Vagina (tissue), 2 donors: ENCODE measurements around the gene F7. TPM values are rescaled to one million over a fixed set of nuclear protein-coding genes. Genes with fewer than 3 reads are reported as not detected.
"Not testable (repeated sequence)": the region's sequence is repeated elsewhere in the genome, so short reads cannot be mapped to it uniquely, and the experiment has no call there.

Source experiments
- DNase-seq, 2 donors: peaks; one replicate each; pipeline ENCODE4 v3.0.0-alpha.2; 2017; ENCODE audit errors: extremely low spot score in 2 of 2
- H3K27ac ChIP-seq: fragments of 200-600 bp; sonication (generic); one replicate; pipeline ENCODE4 v1.5.1; 2019
- H3K27me3 ChIP-seq: fragments of 200-600 bp; sonication (generic); one replicate; pipeline ENCODE4 v1.5.1; 2019
- H3K36me3 ChIP-seq, 2 donors: fragments of 200-600 bp; sonication (generic); one replicate each; pipeline ENCODE4 v1.5.1; 2017 to 2019
- H3K4me1 ChIP-seq: fragments of 200-600 bp; sonication (generic); one replicate; pipeline ENCODE4 v1.5.1; 2019
- H3K4me3 ChIP-seq, 2 donors: fragments of 200-600 bp; sonication (generic); 1 replicate in 1 of 2; 2 replicates in 1 of 2; pipeline ENCODE4 v1.5.1; 2016 to 2019
- H3K9me3 ChIP-seq: fragments of 200-600 bp; sonication (generic); one replicate; pipeline ENCODE4 v1.5.1; 2019
- POLR2A ChIP-seq, 2 donors: fragments of 450-650 bp; IDR thresholded peaks; one replicate each; pipeline ENCODE4 v1.6.1; 2017; ENCODE audit warnings: antibody characterized with exemption in 2 of 2, mild to moderate bottlenecking in 2 of 2, moderate library complexity in 2 of 2
- POLR2AphosphoS5 ChIP-seq, 2 donors: sonication (generic); formaldehyde crosslinking; IDR thresholded peaks; one replicate each; pipeline ENCODE4 v1.9.0; 2017; ENCODE audit warnings: antibody characterized with exemption in 2 of 2, mild to moderate bottlenecking in 2 of 2, low read depth in 1 of 2; ENCODE audit not compliant: insufficient read depth in 1 of 2
- intact Hi-C: fragments of 100-400 bp; cut with DNase I; formaldehyde crosslinking; loops from one replicate; pipeline ENCODE4 v1.15.1; 2023
- total RNA-seq: library from RNA; depleted of rRNA; stranded (reverse); fragments of >200 nt; gene quantifications from one replicate; pipeline ENCODE4 v1.2.3, GENCODE V29; 2016
- TF ChIP-seq, protein P1 (sequence below), 3 experiments: fragments of 450-650 bp in 2 of 3; fragments of 200-600 bp in 1 of 3; sonication (generic) in 1 of 3; IDR thresholded peaks; one replicate each; pipeline ENCODE4 v1.5.1; 2017 to 2019; ENCODE audit warnings: antibody characterized with exemption in 3 of 3, mild to moderate bottlenecking in 2 of 3, moderate library complexity in 2 of 3

F7 gene
- total RNA-seq, 1 donor from 2014 or later, result not detected

GRCh38 chr13:113077566-113077952 lies 28.0 kb upstream of the F7 start:
- Histone ChIP-seq H3K36me3 (peaks cover 0 to 5% of the 10 kb centered on the region in 2 donors), H3K27me3 (no peaks in the 10 kb centered on the region), H3K27ac (no peak overlapping the region), H3K9me3 (no peaks in the 10 kb centered on the region), H3K4me3 (no peak overlapping the region), H3K4me1 (no peaks in the 10 kb centered on the region)
- intact Hi-C loops, result no loop called here
- TF ChIP-seq, protein P1, sequence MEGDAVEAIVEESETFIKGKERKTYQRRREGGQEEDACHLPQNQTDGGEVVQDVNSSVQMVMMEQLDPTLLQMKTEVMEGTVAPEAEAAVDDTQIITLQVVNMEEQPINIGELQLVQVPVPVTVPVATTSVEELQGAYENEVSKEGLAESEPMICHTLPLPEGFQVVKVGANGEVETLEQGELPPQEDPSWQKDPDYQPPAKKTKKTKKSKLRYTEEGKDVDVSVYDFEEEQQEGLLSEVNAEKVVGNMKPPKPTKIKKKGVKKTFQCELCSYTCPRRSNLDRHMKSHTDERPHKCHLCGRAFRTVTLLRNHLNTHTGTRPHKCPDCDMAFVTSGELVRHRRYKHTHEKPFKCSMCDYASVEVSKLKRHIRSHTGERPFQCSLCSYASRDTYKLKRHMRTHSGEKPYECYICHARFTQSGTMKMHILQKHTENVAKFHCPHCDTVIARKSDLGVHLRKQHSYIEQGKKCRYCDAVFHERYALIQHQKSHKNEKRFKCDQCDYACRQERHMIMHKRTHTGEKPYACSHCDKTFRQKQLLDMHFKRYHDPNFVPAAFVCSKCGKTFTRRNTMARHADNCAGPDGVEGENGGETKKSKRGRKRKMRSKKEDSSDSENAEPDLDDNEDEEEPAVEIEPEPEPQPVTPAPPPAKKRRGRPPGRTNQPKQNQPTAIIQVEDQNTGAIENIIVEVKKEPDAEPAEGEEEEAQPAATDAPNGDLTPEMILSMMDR (IDR thresholded peaks at IDR 0.05), result no peak
- TF ChIP-seq POLR2AphosphoS5 (IDR thresholded peaks at IDR 0.05; ENCODE audit: insufficient read depth in 1 of 2, low read depth in 1 of 2) (no peak), POLR2A (IDR thresholded peaks at IDR 0.05) (no peak)
- no peak for DNase-seq

GRCh38 chr13:113077953-113078901 lies 27.4 kb upstream of the F7 start:
- no peaks in the 10 kb centered on the region for H3K4me1 ChIP-seq
- no peak overlapping the region for H3K4me3 ChIP-seq
- H3K27me3 ChIP-seq, result no peaks in the 10 kb centered on the region
- peaks cover 0 to 5% of the 10 kb centered on the region in 2 donors for H3K36me3 ChIP-seq
- H3K27ac ChIP-seq, result no peak overlapping the region
- DNase-seq, result no peak
- intact Hi-C loops, result no loop called here
- no peaks in the 10 kb centered on the region for H3K9me3 ChIP-seq
- no peak for TF ChIP-seq POLR2A (IDR thresholded peaks at IDR 0.05)
- no peak for TF ChIP-seq POLR2AphosphoS5 (IDR thresholded peaks at IDR 0.05; ENCODE audit: insufficient read depth in 1 of 2, low read depth in 1 of 2)
- TF ChIP-seq, protein P1 (IDR thresholded peaks at IDR 0.05), result no peak

DNA sequence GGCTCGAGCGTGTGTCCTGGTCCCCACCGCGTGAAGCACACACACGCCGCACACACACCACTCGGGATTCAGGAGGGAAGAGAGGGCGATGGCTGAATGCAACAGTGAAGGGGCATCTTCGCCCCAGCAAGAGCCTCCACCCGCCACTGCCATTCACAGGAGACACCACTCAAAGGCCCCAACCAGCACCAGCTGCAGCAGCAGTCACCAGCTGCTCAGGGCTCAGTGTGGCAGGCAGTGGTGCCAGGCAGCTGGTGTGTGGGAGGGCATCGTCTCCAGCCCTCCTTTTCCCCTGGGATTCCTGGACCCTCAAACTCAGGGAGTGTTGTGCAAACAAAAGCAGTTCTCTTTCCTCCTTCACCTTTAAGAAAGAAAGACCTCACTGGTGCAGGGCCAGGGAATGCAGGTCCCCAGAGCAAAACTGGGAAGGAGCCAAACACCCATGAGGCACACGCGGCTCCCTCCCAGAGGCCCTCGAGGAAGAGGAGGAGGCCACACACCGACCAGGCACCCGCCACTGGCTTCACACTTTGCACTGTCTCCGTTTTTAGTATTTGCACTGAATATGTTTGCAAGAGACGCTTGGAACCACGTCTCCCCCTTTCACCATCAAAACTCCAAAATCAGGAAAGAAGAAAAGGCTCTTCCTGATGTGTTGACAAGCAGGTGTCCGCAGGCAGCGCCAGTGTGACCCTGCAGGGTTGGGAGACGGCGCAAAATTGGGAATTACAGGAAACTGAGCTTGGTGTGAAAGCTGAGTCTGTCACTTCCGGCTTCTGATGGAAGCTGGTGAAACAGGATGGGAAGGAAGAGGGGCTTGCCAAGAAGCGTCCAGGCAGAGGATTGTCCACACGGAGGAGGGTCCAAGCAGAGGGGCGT lies 26.4 kb upstream of the F7 start:
- no peak for DNase-seq
- TF ChIP-seq POLR2AphosphoS5 (IDR thresholded peaks at IDR 0.05; ENCODE audit: insufficient read depth in 1 of 2, low read depth in 1 of 2) (no peak), POLR2A (IDR thresholded peaks at IDR 0.05) (no peak)
- TF ChIP-seq, protein P1 (IDR thresholded peaks at IDR 0.05), result no peak
- no peak overlapping the region for H3K27ac ChIP-seq
- no peak overlapping the region for H3K4me3 ChIP-seq
- H3K27me3 ChIP-seq, result no peaks in the 10 kb centered on the region
- H3K36me3 ChIP-seq, result peaks cover 0 to 5% of the 10 kb centered on the region in 2 donors
- no peaks in the 10 kb centered on the region for H3K9me3 ChIP-seq
- intact Hi-C loops, result no loop called here
- H3K4me1 ChIP-seq, result peaks cover 4% of the 10 kb centered on the region

DNA sequence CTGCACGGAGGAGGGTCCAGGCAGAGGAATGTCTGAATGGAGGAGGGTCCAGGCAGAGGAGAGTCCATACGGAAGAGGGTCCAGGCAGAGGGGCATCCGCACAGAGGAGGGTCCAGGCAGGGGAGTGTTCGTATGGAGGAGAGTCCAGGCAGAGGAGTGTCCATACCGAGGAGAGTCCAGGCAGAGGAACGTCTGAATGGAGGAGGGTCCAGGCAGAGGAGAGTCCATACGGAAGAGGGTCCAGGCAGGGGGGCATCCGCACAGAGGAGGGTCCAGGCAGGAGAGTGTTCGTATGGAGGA lies 25.9 kb upstream of the F7 start:
- H3K4me3 ChIP-seq, intact Hi-C loops, H3K27me3 ChIP-seq, H3K4me1 ChIP-seq, H3K36me3 ChIP-seq, DNase-seq, H3K9me3 ChIP-seq, H3K27ac ChIP-seq: not testable (repeated sequence)

GRCh38 chr13:113080361-113080831 lies 25.2 kb upstream of the F7 start:
- TF ChIP-seq POLR2A (IDR thresholded peaks at IDR 0.05) (no peak), POLR2AphosphoS5 (IDR thresholded peaks at IDR 0.05; ENCODE audit: insufficient read depth in 1 of 2, low read depth in 1 of 2) (peak in 1 of 2 donors; percentile 9)
- TF ChIP-seq, protein P1 (IDR thresholded peaks at IDR 0.05), result no peak
- peaks cover 4% of the 10 kb centered on the region for H3K4me1 ChIP-seq
- no peak for DNase-seq
- H3K9me3 ChIP-seq, result no peaks in the 10 kb centered on the region
- no peaks in the 10 kb centered on the region for H3K36me3 ChIP-seq
- no peak overlapping the region for H3K4me3 ChIP-seq
- intact Hi-C loops, result no loop called here
- H3K27ac ChIP-seq, result no peak overlapping the region
- H3K27me3 ChIP-seq, result no peaks in the 10 kb centered on the region
